Measurements from ENCODE around the gene PFDN6. TPM values are rescaled to one million over a fixed set of nuclear protein-coding genes. Genes with fewer than 3 reads are reported as not detected.
"Not testable (repeated sequence)": the region's sequence is repeated elsewhere in the genome, so short reads cannot be mapped to it uniquely, and the experiment has no call there.

The PFDN6 gene
- total RNA-seq, 2 experiments from 2014 or later, result 53.3 to 54.7 TPM

GRCh38 chr6:33259032-33259431 lies 30.4 kb upstream of the PFDN6 start:
- H3K27ac Mint-ChIP-seq, result no peak overlapping the region
- DNase-seq (no peak), ATAC-seq (ENCODE audit: low read depth) (no peak)
- H3K9me3 Mint-ChIP-seq, result no peaks in the 10 kb centered on the region
- H3K36me3 Mint-ChIP-seq, result peaks cover 26% of the 10 kb centered on the region
- no peak overlapping the region for H3K4me3 Mint-ChIP-seq
- peaks cover 10% of the 10 kb centered on the region for H3K4me1 Mint-ChIP-seq
- no peaks in the 10 kb centered on the region for H3K27me3 Mint-ChIP-seq
- POLR2A ChIA-PET, result interaction anchor here (0.6 to 4.1 kb wide), 3 partner anchors 9 to 43 kb away, joined by 6 to 16 read pairs (median 15); partner anchors contain the start of genes RPS18 and VPS52

- Mint-ChIP-seq H3K4me1 (peaks cover 12% of the 10 kb centered on the region), H3K36me3 (peaks cover 32% of the 10 kb centered on the region)
- H3K27me3 Mint-ChIP-seq; H3K27ac Mint-ChIP-seq; DNase-seq; H3K9me3 Mint-ChIP-seq; H3K4me3 Mint-ChIP-seq; POLR2A ChIA-PET; ATAC-seq (ENCODE audit: low read depth): not testable (repeated sequence)
These were observed 26.9 kb upstream of the PFDN6 start for GRCh38 chr6:33262490-33262889.

- POLR2A ChIA-PET, result interaction anchor here (1.0 to 1.2 kb wide), 2 partner anchors 8 to 45 kb away, joined by 3 read pairs; partner anchors contain the start of genes RPS18 and VPS52
- Mint-ChIP-seq H3K4me3 (no peak overlapping the region), H3K27me3 (no peaks in the 10 kb centered on the region), H3K36me3 (peaks cover 38% of the 10 kb centered on the region), H3K27ac (no peak overlapping the region), H3K9me3 (no peaks in the 10 kb centered on the region), H3K4me1 (peaks cover 12% of the 10 kb centered on the region)
- DNase-seq, result no peak
- ATAC-seq (ENCODE audit: low read depth), result no peak
These were observed 25.4 kb upstream of the PFDN6 start for GRCh38 chr6:33264015-33264414.

GRCh38 chr6:33271117-33271467 lies 18.3 kb upstream of the PFDN6 start:
- no peak for DNase-seq
- Mint-ChIP-seq H3K36me3 (peaks cover 53% of the 10 kb centered on the region), H3K27ac (peak overlapping the region; percentile 99), H3K4me3 (peak overlapping the region; percentile 94), H3K27me3 (no peaks in the 10 kb centered on the region), H3K4me1 (peaks cover 37% of the 10 kb centered on the region), H3K9me3 (no peaks in the 10 kb centered on the region)
- peak; percentile 14 for ATAC-seq (ENCODE audit: low read depth)
- POLR2A ChIA-PET, result interaction anchor here (0.7 to 4.3 kb wide), 20 partner anchors 10 to 1076 kb away, joined by 3 to 52 read pairs (median 6); partner anchors contain the start of genes CUTA, HSD17B8, PFDN6 and PHF1

GRCh38 chr6:33271468-33272274 lies 17.7 kb upstream of the PFDN6 start, which contains the start of the genes RPS18 and VPS52:
Gene RPS18 (plus strand): TSS chr6:33272075. CDS start chr6:33272120, 45 bp downstream.
Gene VPS52 (minus strand): TSS chr6:33271876. CDS start chr6:33271675, 201 bp downstream.
- no peaks in the 10 kb centered on the region for H3K27me3 Mint-ChIP-seq

GRCh38 chr6:33272275-33273128 lies 16.9 kb upstream of the PFDN6 start:
- Mint-ChIP-seq H3K9me3 (no peaks in the 10 kb centered on the region), H3K4me1 (peaks cover 44% of the 10 kb centered on the region)
- POLR2A ChIA-PET, result interaction anchor here (0.6 to 4.3 kb wide), 24 partner anchors 9 to 1390 kb away, joined by 3 to 52 read pairs (median 6); partner anchors contain the start of genes BAK1, CUTA, HSD17B8 and PFDN6

More at GRCh38 chr6:33271468-33272274, 17.7 kb upstream of the PFDN6 start, which contains the start of the genes RPS18 and VPS52:
- Mint-ChIP-seq H3K27ac (peak within 1 kb of the TSS; percentile 99), H3K4me1 (peaks cover 43% of the 10 kb centered on the region), H3K4me3 (peak within 1 kb of the TSS; percentile 94), H3K36me3 (peaks cover 56% of the 10 kb centered on the region), H3K9me3 (no peaks in the 10 kb centered on the region)
- ATAC-seq (ENCODE audit: low read depth) (peak; percentile 91), DNase-seq (peak; percentile 87)
- POLR2A ChIA-PET, result interaction anchor here (0.7 to 4.3 kb wide), 28 partner anchors 8 to 1076 kb away, joined by 3 to 52 read pairs (median 6); partner anchors contain the start of genes BAK1, CUTA, HSD17B8 and PFDN6

GRCh38 chr6:33273129-33273923 lies 16.1 kb upstream of the PFDN6 start:
- POLR2A ChIA-PET, result interaction anchor here (0.6 to 4.3 kb wide), 5 partner anchors 16 to 306 kb away, joined by 4 to 52 read pairs (median 8); partner anchors contain the start of genes BAK1, PFDN6, PHF1 and WDR46
- no peaks in the 10 kb centered on the region for H3K27me3 Mint-ChIP-seq

More at GRCh38 chr6:33272275-33273128, 16.9 kb upstream of the PFDN6 start:
- H3K27me3 Mint-ChIP-seq, result no peaks in the 10 kb centered on the region
- H3K36me3 Mint-ChIP-seq, result peaks cover 57% of the 10 kb centered on the region
- peak overlapping the region; percentile 99 for H3K27ac Mint-ChIP-seq
- ATAC-seq (ENCODE audit: low read depth) (peak; percentile 6), DNase-seq (no peak)
- H3K4me3 Mint-ChIP-seq, result peak overlapping the region; percentile 94

GRCh38 chr6:33273924-33274902 lies 15.2 kb upstream of the PFDN6 start:
- no peak for ATAC-seq (ENCODE audit: low read depth)
- Mint-ChIP-seq H3K27me3 (no peaks in the 10 kb centered on the region), H3K4me1 (peaks cover 50% of the 10 kb centered on the region), H3K9me3 (no peaks in the 10 kb centered on the region), H3K4me3 (peak overlapping the region; percentile 94), H3K27ac (peak overlapping the region; percentile 99), H3K36me3 (peaks cover 48% of the 10 kb centered on the region)
- no peak for DNase-seq
- POLR2A ChIA-PET, result interaction anchor here (0.6 kb wide), 1 partner anchor 131 kb away, joined by 4 read pairs; no protein-coding TSS in a partner anchor

More at GRCh38 chr6:33273129-33273923, 16.1 kb upstream of the PFDN6 start:
- H3K36me3 Mint-ChIP-seq, result peaks cover 52% of the 10 kb centered on the region
- H3K4me3 Mint-ChIP-seq, result peak overlapping the region; percentile 94
- H3K9me3 Mint-ChIP-seq, result no peaks in the 10 kb centered on the region
- ATAC-seq (ENCODE audit: low read depth) (no peak), DNase-seq (no peak)
- peak overlapping the region; percentile 99 for H3K27ac Mint-ChIP-seq
- peaks cover 44% of the 10 kb centered on the region for H3K4me1 Mint-ChIP-seq

GRCh38 chr6:33275795-33276580 lies 13.4 kb upstream of the PFDN6 start:
- not testable (repeated sequence) for H3K9me3 Mint-ChIP-seq; DNase-seq; ATAC-seq (ENCODE audit: low read depth); H3K27me3 Mint-ChIP-seq
- POLR2A ChIA-PET, result interaction anchor here (1.4 to 4.4 kb wide), 11 partner anchors 13 to 307 kb away, joined by 3 to 107 read pairs (median 19); partner anchors contain the start of genes HSD17B8, KIFC1, PFDN6 and RGL2
- peak overlapping the region; percentile 94 for H3K4me3 Mint-ChIP-seq
- H3K27ac Mint-ChIP-seq, result peak overlapping the region; percentile 89
- peaks cover 41% of the 10 kb centered on the region for H3K36me3 Mint-ChIP-seq
- H3K4me1 Mint-ChIP-seq, result peaks cover 42% of the 10 kb centered on the region

- POLR2A ChIA-PET, result interaction anchor here (0.5 to 4.4 kb wide), 14 partner anchors 13 to 308 kb away, joined by 3 to 107 read pairs (median 9); partner anchors contain the start of genes CUTA, HSD17B8, KIFC1 and PFDN6
- Mint-ChIP-seq H3K4me1 (peaks cover 46% of the 10 kb centered on the region), H3K36me3 (peaks cover 41% of the 10 kb centered on the region), H3K27me3 (no peaks in the 10 kb centered on the region), H3K4me3 (peak overlapping the region; percentile 94), H3K27ac (peak overlapping the region; percentile 89), H3K9me3 (no peaks in the 10 kb centered on the region)
- no peak for ATAC-seq (ENCODE audit: low read depth)
- DNase-seq, result no peak
These were observed 12.9 kb upstream of the PFDN6 start for GRCh38 chr6:33276581-33276863.
